Activated naive CD4-positive, alpha-beta T cell treated with Interleukin-2 at 50 U/mL for 16 hours (primary cell): ENCODE results near the gene PCDHB2.
"Not testable (repeated sequence)": the region's sequence is repeated elsewhere in the genome, so short reads cannot be mapped to it uniquely, and the experiment has no call there.

ENCODE experiments used
- DNase-seq: peaks from one replicate; pipeline ENCODE4 v3.0.0-alpha.2; 2020

The PCDHB2 gene

GRCh38 chr5:141094481-141095262, at the start of gene PCDHB2:
TSS of gene PCDHB2 (plus strand) at chr5:141094615. CDS start at chr5:141094791, 176 bp downstream.
- DNase-seq: no peak

- DNase-seq: no peak
Measured at GRCh38 chr5:141050622-141051520, 43.5 kb upstream of the PCDHB2 start, which contains the start of gene PCDHB1. TSS of gene PCDHB1 (plus strand) at chr5:141051374. CDS start at chr5:141051471, 97 bp downstream.

- no peak for DNase-seq
Measured at GRCh38 chr5:141051521-141051866, 42.9 kb upstream of the PCDHB2 start.

- DNase-seq: no peak
Measured at GRCh38 chr5:141077826-141078225, 16.6 kb upstream of the PCDHB2 start.

GRCh38 chr5:141082228-141082627, 12.2 kb upstream of the PCDHB2 start:
- no peak for DNase-seq

GRCh38 chr5:141084487-141084989, 9.9 kb upstream of the PCDHB2 start:
- DNase-seq: peak; percentile 42

GRCh38 chr5:141095263-141095641, 837 bp downstream of the PCDHB2 start:
- DNase-seq: no peak

- not testable (repeated sequence) for DNase-seq
Measured at GRCh38 chr5:141096181-141096580, 1.8 kb downstream of the PCDHB2 start.

- DNase-seq: not testable (repeated sequence)
Measured at GRCh38 chr5:141096586-141096985, 2.2 kb downstream of the PCDHB2 start.

GRCh38 chr5:141100243-141100805, 5.9 kb downstream of the PCDHB2 start, which contains the start of gene PCDHB3:
TSS of gene PCDHB3 (plus strand) at chr5:141100473. CDS start at chr5:141100650, 177 bp downstream.
- peak; percentile 7 for DNase-seq

GRCh38 chr5:141101059-141101458, 6.6 kb downstream of the PCDHB2 start:
- DNase-seq: no peak

GRCh38 chr5:141102070-141102469, 7.7 kb downstream of the PCDHB2 start:
- DNase-seq: not testable (repeated sequence)

GRCh38 chr5:141102471-141102870, 8.1 kb downstream of the PCDHB2 start:
- DNase-seq: not testable (repeated sequence)

GRCh38 chr5:141105350-141105749, 10.9 kb downstream of the PCDHB2 start:
- DNase-seq: no peak

- no peak for DNase-seq
Measured at GRCh38 chr5:141119250-141119649, 24.8 kb downstream of the PCDHB2 start.

GRCh38 chr5:141121563-141121962, 27.1 kb downstream of the PCDHB2 start, which contains the start of gene PCDHB4:
TSS of gene PCDHB4 (plus strand) at chr5:141121818. CDS start at chr5:141121999, 181 bp downstream.
- DNase-seq: no peak

GRCh38 chr5:141121985-141122384, 27.6 kb downstream of the PCDHB2 start:
- DNase-seq: no peak

- not testable (repeated sequence) for DNase-seq
Measured at GRCh38 chr5:141123396-141124135, 29.2 kb downstream of the PCDHB2 start.

- no peak for DNase-seq
Measured at GRCh38 chr5:141127305-141127704, 32.9 kb downstream of the PCDHB2 start.

GRCh38 chr5:141135030-141135717, 40.8 kb downstream of the PCDHB2 start, which contains the start of gene PCDHB5:
TSS of gene PCDHB5 (plus strand) at chr5:141135206. CDS start at chr5:141135435, 229 bp downstream.
- DNase-seq: no peak

GRCh38 chr5:141135718-141136266, 41.4 kb downstream of the PCDHB2 start:
- DNase-seq: no peak
